ENCODE measurements around the gene LAX1.

- TF ChIP-seq CTCF (IDR thresholded peaks at IDR 0.05) (no peak), POLR2A (IDR thresholded peaks at IDR 0.05) (no peak)
Observed at GRCh38 chr1:203778789-203779188, 13.8 kb downstream of the LAX1 start.

Data from right lobe of liver (tissue), 4 donors.